8988T (cell line): ENCODE results near the gene KCNK13.
"Not testable (repeated sequence)": the region's sequence is repeated elsewhere in the genome, so short reads cannot be mapped to it uniquely, and the experiment has no call there.

Experiments used
- DNase-seq: peaks from one replicate; pipeline ENCODE4 v3.0.0; 2011

Gene KCNK13

GRCh38 chr14:90062127-90062794 is 467 bp downstream of the KCNK13 start:
- peak; percentile 40 for DNase-seq

GRCh38 chr14:90062822-90063539 is 1.2 kb downstream of the KCNK13 start:
- DNase-seq, result no peak

GRCh38 chr14:90072350-90072749 is 10.6 kb downstream of the KCNK13 start:
- no peak for DNase-seq

- DNase-seq, result no peak
These were observed 17.8 kb downstream of the KCNK13 start for GRCh38 chr14:90079576-90079975.

- no peak for DNase-seq
These were observed 25.6 kb downstream of the KCNK13 start for GRCh38 chr14:90087433-90087832.

- DNase-seq, result no peak
These were observed 26.4 kb downstream of the KCNK13 start for GRCh38 chr14:90088176-90088575.

GRCh38 chr14:90089486-90089885 is 27.7 kb downstream of the KCNK13 start:
- not testable (repeated sequence) for DNase-seq

- no peak for DNase-seq
These were observed 29.6 kb downstream of the KCNK13 start for GRCh38 chr14:90091393-90091792.

GRCh38 chr14:90093942-90094595 is 32.3 kb downstream of the KCNK13 start:
- no peak for DNase-seq

GRCh38 chr14:90095096-90095495 is 33.3 kb downstream of the KCNK13 start:
- no peak for DNase-seq

- DNase-seq, result no peak
These were observed 34.8 kb downstream of the KCNK13 start for GRCh38 chr14:90096566-90096965.

- no peak for DNase-seq
These were observed 42.0 kb downstream of the KCNK13 start for GRCh38 chr14:90103808-90104207.

- no peak for DNase-seq
These were observed 44.0 kb downstream of the KCNK13 start for GRCh38 chr14:90105756-90106155.

- no peak for DNase-seq
These were observed 46.0 kb downstream of the KCNK13 start for GRCh38 chr14:90107789-90108188.

GRCh38 chr14:90109858-90110257 is 48.1 kb downstream of the KCNK13 start:
- peak; percentile 21 for DNase-seq

- DNase-seq, result no peak
These were observed 50.2 kb downstream of the KCNK13 start for GRCh38 chr14:90111895-90112534.

GRCh38 chr14:90114554-90114953 is 52.8 kb downstream of the KCNK13 start:
- peak; percentile 30 for DNase-seq

GRCh38 chr14:90115780-90116179 is 54.0 kb downstream of the KCNK13 start:
- DNase-seq, result no peak

GRCh38 chr14:90116444-90116843 is 54.6 kb downstream of the KCNK13 start:
- DNase-seq, result no peak

- no peak for DNase-seq
These were observed 56.2 kb downstream of the KCNK13 start for GRCh38 chr14:90118027-90118426.

GRCh38 chr14:90126260-90126659 is 64.5 kb downstream of the KCNK13 start:
- DNase-seq, result no peak

- no peak for DNase-seq
These were observed 71.2 kb downstream of the KCNK13 start for GRCh38 chr14:90132821-90133570.

GRCh38 chr14:90136904-90137303 is 75.1 kb downstream of the KCNK13 start:
- no peak for DNase-seq
